Measurements from ENCODE around the gene AASDH. TPM values are rescaled to one million over a fixed set of nuclear protein-coding genes. Genes with fewer than 3 reads are reported as not detected.

Gene AASDH
- total RNA-seq, 2 experiments from 2014 or later = 8.5 to 9.9 TPM

GRCh38 chr4:56298236-56298635 lies 89.1 kb downstream of the AASDH start:
- H3K9me3 Mint-ChIP-seq (ENCODE audit: insufficient read depth) = no peaks in the 10 kb centered on the region
- H3K4me3 Mint-ChIP-seq = no peak overlapping the region
- H3K4me1 Mint-ChIP-seq (ENCODE audit: low read depth) = no peaks in the 10 kb centered on the region
- CTCF ChIA-PET = no interaction called here
- H3K36me3 Mint-ChIP-seq (ENCODE audit: low read depth) = no peaks in the 10 kb centered on the region
- ATAC-seq (no peak), DNase-seq (no peak)
- POLR2A ChIA-PET = no interaction called here
- peaks cover 6% of the 10 kb centered on the region for H3K27me3 Mint-ChIP-seq (ENCODE audit: low read depth)
- H3K27ac Mint-ChIP-seq = no peak overlapping the region

GRCh38 chr4:56297776-56298175 lies 89.5 kb downstream of the AASDH start:
- Mint-ChIP-seq H3K4me3 (no peak overlapping the region), H3K27me3 (ENCODE audit: low read depth) (peaks cover 6% of the 10 kb centered on the region), H3K36me3 (ENCODE audit: low read depth) (no peaks in the 10 kb centered on the region), H3K9me3 (ENCODE audit: insufficient read depth) (no peaks in the 10 kb centered on the region), H3K4me1 (ENCODE audit: low read depth) (no peaks in the 10 kb centered on the region), H3K27ac (no peak overlapping the region)
- DNase-seq (no peak), ATAC-seq (no peak)
- ChIA-PET CTCF (no interaction called here), POLR2A (no interaction called here)

GRCh38 chr4:56296526-56296925 lies 90.8 kb downstream of the AASDH start:
- H3K36me3 Mint-ChIP-seq (ENCODE audit: low read depth) = no peaks in the 10 kb centered on the region
- no peak overlapping the region for H3K4me3 Mint-ChIP-seq
- ChIA-PET CTCF (no interaction called here), POLR2A (no interaction called here)
- ATAC-seq = no peak
- H3K27me3 Mint-ChIP-seq (ENCODE audit: low read depth) = peaks cover 6% of the 10 kb centered on the region
- no peak overlapping the region for H3K27ac Mint-ChIP-seq
- DNase-seq = no peak
- H3K9me3 Mint-ChIP-seq (ENCODE audit: insufficient read depth) = no peaks in the 10 kb centered on the region
- H3K4me1 Mint-ChIP-seq (ENCODE audit: low read depth) = no peaks in the 10 kb centered on the region

GRCh38 chr4:56293121-56293520 lies 94.2 kb downstream of the AASDH start:
- Mint-ChIP-seq H3K27ac (no peak overlapping the region), H3K27me3 (ENCODE audit: low read depth) (peaks cover 6% of the 10 kb centered on the region), H3K4me3 (no peak overlapping the region), H3K9me3 (ENCODE audit: insufficient read depth) (no peaks in the 10 kb centered on the region), H3K36me3 (ENCODE audit: low read depth) (no peaks in the 10 kb centered on the region), H3K4me1 (ENCODE audit: low read depth) (peaks cover 10% of the 10 kb centered on the region)
- ATAC-seq (no peak), DNase-seq (no peak)
- ChIA-PET POLR2A (no interaction called here), CTCF (no interaction called here)

GRCh38 chr4:56289934-56290333 lies 97.4 kb downstream of the AASDH start:
- DNase-seq = no peak
- ChIA-PET POLR2A (no interaction called here), CTCF (interaction anchor here (2.0 kb wide), 1 partner anchor 11 kb away, joined by 6 read pairs; no protein-coding TSS in a partner anchor)
- H3K27ac Mint-ChIP-seq = no peak overlapping the region
- peaks cover 6% of the 10 kb centered on the region for H3K27me3 Mint-ChIP-seq (ENCODE audit: low read depth)
- H3K9me3 Mint-ChIP-seq (ENCODE audit: insufficient read depth) = no peaks in the 10 kb centered on the region
- H3K4me3 Mint-ChIP-seq = peak overlapping the region; percentile 39
- no peaks in the 10 kb centered on the region for H3K36me3 Mint-ChIP-seq (ENCODE audit: low read depth)
- no peak for ATAC-seq
- peaks cover 10% of the 10 kb centered on the region for H3K4me1 Mint-ChIP-seq (ENCODE audit: low read depth)

- peaks cover 10% of the 10 kb centered on the region for H3K4me1 Mint-ChIP-seq (ENCODE audit: low read depth)
- H3K27ac Mint-ChIP-seq = no peak overlapping the region
- H3K4me3 Mint-ChIP-seq = no peak overlapping the region
- ChIA-PET POLR2A (no interaction called here), CTCF (no interaction called here)
- H3K36me3 Mint-ChIP-seq (ENCODE audit: low read depth) = no peaks in the 10 kb centered on the region
- peaks cover 6% of the 10 kb centered on the region for H3K27me3 Mint-ChIP-seq (ENCODE audit: low read depth)
- no peaks in the 10 kb centered on the region for H3K9me3 Mint-ChIP-seq (ENCODE audit: insufficient read depth)
- DNase-seq (no peak), ATAC-seq (no peak)
Observed at GRCh38 chr4:56288663-56289062, 98.6 kb downstream of the AASDH start.

Other genes with a start within 250 kb of the AASDH start
- 10 to 100 TPM; 29.0 to 32.5 TPM for gene PPAT, start 48.1 kb upstream of the AASDH start, total RNA-seq
- 100 to 1,000 TPM; 180 to 188 TPM for gene PAICS, start 48.8 kb upstream of the AASDH start, total RNA-seq
- 100 to 1,000 TPM; 131 to 132 TPM for gene SRP72, start 80.1 kb upstream of the AASDH start, total RNA-seq
- gene ARL9, start 118.3 kb upstream of the AASDH start, total RNA-seq = under 1 TPM; 0.16 to 0.18 TPM

All from activated CD8-positive, alpha-beta T cell treated with anti-CD3 and anti-CD28 coated beads, Interleukin-2, amount 10 ng/mL, durations not matched to agents 7 days and 5 days (primary cell).